H1 (cell line): ENCODE data around the gene ZNF799. TPM values are rescaled to one million over a fixed set of nuclear protein-coding genes. Genes with fewer than 3 reads are reported as not detected.

Source experiments
- CTCF ChIA-PET: fragments of 300-600 bp; sonication (Branson Sonifier 250); formaldehyde crosslinking; loops from one replicate; lab custom pipeline; 2021; ENCODE audit not compliant: partially characterized antibody; lab: Charles Lee
- POLR2A ChIA-PET: fragments of 300-600 bp; sonication (Branson Sonifier 250); formaldehyde crosslinking; loops from one replicate; lab custom pipeline; 2021; ENCODE audit warnings: inconsistent platforms; ENCODE audit not compliant: partially characterized antibody; lab: Charles Lee
- DNase-seq, 2 experiments: peaks; one replicate each; pipeline versions ENCODE4 v3.0.0 to v3.0.0-alpha.2; 2010 to 2022; ENCODE audit warnings: low spot score in 2 of 2, low read depth in 1 of 2, mixed read lengths in 1 of 2
- FAIRE-seq: peaks from 2 replicates; lab custom pipeline; 2011; peaks lifted over from hg19 to GRCh38; lab: Jason Lieb, UNC
- H2AFZ ChIP-seq: 2 replicates; pipeline ENCODE4 v1.8.1; 2012; ENCODE audit warnings: low read length, inconsistent platforms
- H2AK5ac ChIP-seq: 2 replicates; pipeline ENCODE4 v1.6.1; 2013; ENCODE audit warnings: low read depth, low read length
- H2BK120ac ChIP-seq: replicated peaks from 2 replicates; pipeline ENCODE3; 2013; ENCODE audit warnings: low read depth, low read length, inconsistent platforms
- H2BK12ac ChIP-seq: 2 replicates; pipeline ENCODE4 v1.6.1; 2013; ENCODE audit warnings: low read depth, low read length
- H2BK15ac ChIP-seq: 2 replicates; pipeline ENCODE4 v1.6.1; 2013; ENCODE audit warnings: low read length
- H2BK20ac ChIP-seq: 2 replicates; pipeline ENCODE4 v1.6.1; 2013; ENCODE audit warnings: low read length
- H2BK5ac ChIP-seq: 2 replicates; pipeline ENCODE4 v1.6.1; 2013; ENCODE audit warnings: low read depth, low read length
- H3K14ac ChIP-seq: 2 replicates; pipeline ENCODE4 v1.6.1; 2013; ENCODE audit warnings: inconsistent platforms; ENCODE audit not compliant: insufficient read length
- H3K18ac ChIP-seq: 2 replicates; pipeline ENCODE4 v1.6.1; 2013; ENCODE audit warnings: low read length; ENCODE audit errors: extremely low read depth
- H3K23ac ChIP-seq: 2 replicates; pipeline ENCODE4 v1.6.1; 2013; ENCODE audit warnings: inconsistent platforms; ENCODE audit not compliant: insufficient read length
- H3K23me2 ChIP-seq: 2 replicates; pipeline ENCODE4 v1.6.1; 2013; ENCODE audit warnings: low read depth, low read length
- H3K27ac ChIP-seq: 2 replicates; pipeline ENCODE4 v1.6.1; 2011; ENCODE audit warnings: low read depth, low read length, inconsistent platforms
- H3K27me3 ChIP-seq, 4 experiments: replicated peaks in 1 of 4; 1 replicate in 1 of 4; 2 replicates in 3 of 4; pipeline versions ENCODE4 v1.6.1 to v1.8.1; 2011 to 2013; ENCODE audit warnings: low read length in 3 of 4, mild to moderate bottlenecking in 3 of 4, inconsistent platforms in 2 of 4, mixed read lengths in 2 of 4, moderate library complexity in 1 of 4; ENCODE audit not compliant: control insufficient read depth in 3 of 4, insufficient read depth in 3 of 4; ENCODE audit errors: extremely low read depth in 1 of 4
- H3K36me3 ChIP-seq, 4 experiments: 2 replicates each; pipeline versions ENCODE4 v1.6.1 to v1.8.1; 2011 to 2013; ENCODE audit warnings: mild to moderate bottlenecking in 4 of 4, low read length in 3 of 4, moderate library complexity in 2 of 4, control low read depth in 1 of 4, inconsistent platforms in 1 of 4; ENCODE audit not compliant: insufficient read depth in 4 of 4, control insufficient read depth in 2 of 4
- H3K4ac ChIP-seq: replicated peaks from 2 replicates; pipeline ENCODE3; 2013; ENCODE audit warnings: low read length, low read depth, mixed read lengths, inconsistent platforms; ENCODE audit not compliant: insufficient read length
- H3K4me1 ChIP-seq, 4 experiments: replicated peaks in 1 of 4; 1 replicate in 1 of 4; 2 replicates in 3 of 4; pipeline versions ENCODE4 v1.6.1 to v1.8.1; 2011 to 2013; ENCODE audit warnings: low read length in 3 of 4, inconsistent platforms in 2 of 4, mixed read lengths in 1 of 4; ENCODE audit not compliant: insufficient read depth in 4 of 4, control insufficient read depth in 3 of 4
- H3K4me2 ChIP-seq, 2 experiments: 2 replicates each; pipeline versions ENCODE4 v1.6.1 to v1.8.1; 2011 to 2013; ENCODE audit warnings: low read depth in 2 of 2, low read length in 2 of 2, control low read depth in 1 of 2, inconsistent platforms in 1 of 2, mild to moderate bottlenecking in 1 of 2; ENCODE audit not compliant: insufficient read depth in 1 of 2
- H3K4me3 ChIP-seq, 4 experiments: fragments of 200-600, 300-600 bp in 1 of 4; sonication (generic), shearing (Covaris generic), sonication (Bioruptor Twin) in 1 of 4; 2 replicates each; pipeline versions ENCODE4 v1.5.1 to v1.8.1; 2011 to 2016; ENCODE audit warnings: low read length in 4 of 4, low read depth in 3 of 4, control low read depth in 2 of 4, inconsistent platforms in 2 of 4, mild to moderate bottlenecking in 2 of 4, mixed read lengths in 1 of 4, moderate library complexity in 1 of 4; ENCODE audit not compliant: insufficient read depth in 2 of 4; ENCODE audit errors: extremely low read depth in 1 of 4
- H3K56ac ChIP-seq: replicated peaks from 2 replicates; pipeline ENCODE3; 2013; ENCODE audit warnings: low read depth, mild to moderate bottlenecking, mixed read lengths, low read length, inconsistent platforms; ENCODE audit not compliant: insufficient read length
- H3K79me1 ChIP-seq: 2 replicates; pipeline ENCODE4 v1.6.1; 2013; ENCODE audit warnings: low read depth, low read length, control low read depth
- H3K79me2 ChIP-seq, 2 experiments: 2 replicates each; pipeline versions ENCODE4 v1.6.1 to v1.8.1; 2012 to 2013; ENCODE audit warnings: low read length in 2 of 2, mild to moderate bottlenecking in 2 of 2, inconsistent platforms in 1 of 2; ENCODE audit not compliant: insufficient read depth in 2 of 2, control insufficient read depth in 1 of 2
- H3K9ac ChIP-seq, 4 experiments: replicated peaks in 1 of 4; 1 replicate in 1 of 4; 2 replicates in 3 of 4; pipeline versions ENCODE4 v1.6.1 to v1.8.1; 2011 to 2013; ENCODE audit warnings: low read depth in 3 of 4, low read length in 3 of 4, control low read depth in 2 of 4, mild to moderate bottlenecking in 2 of 4, moderate library complexity in 2 of 4, inconsistent platforms in 1 of 4; ENCODE audit errors: extremely low read depth in 1 of 4
- H3K9me3 ChIP-seq, 2 experiments: 2 replicates each; pipeline versions ENCODE4 v1.6.1 to v1.8.1; 2012 to 2013; ENCODE audit warnings: mild to moderate bottlenecking in 2 of 2, moderate library complexity in 2 of 2, control low read depth in 1 of 2, inconsistent platforms in 1 of 2, low read depth in 1 of 2, low read length in 1 of 2, mixed read lengths in 1 of 2; ENCODE audit not compliant: insufficient read depth in 2 of 2
- H4K20me1 ChIP-seq, 2 experiments: replicated peaks in 1 of 2; 2 replicates each; pipeline versions ENCODE3 to v1.8.1; 2011 to 2013; ENCODE audit warnings: inconsistent platforms in 2 of 2, low read length in 2 of 2, mild to moderate bottlenecking in 1 of 2; ENCODE audit not compliant: insufficient read depth in 2 of 2, control insufficient read depth in 1 of 2
- H4K5ac ChIP-seq: 2 replicates; pipeline ENCODE4 v1.6.1; 2013; ENCODE audit warnings: low read length, low read depth, mixed read lengths, inconsistent platforms; ENCODE audit not compliant: insufficient read length
- H4K8ac ChIP-seq: 2 replicates; pipeline ENCODE4 v1.8.0; 2013; ENCODE audit warnings: mild to moderate bottlenecking, moderate library complexity, low read length, inconsistent platforms; ENCODE audit not compliant: insufficient read depth; ENCODE audit errors: extremely low read depth
- H4K91ac ChIP-seq: replicated peaks from 2 replicates; pipeline ENCODE3; 2013; ENCODE audit warnings: low read length, mixed read lengths, inconsistent platforms; ENCODE audit not compliant: insufficient read length
- POU5F1 ChIP-seq: IDR thresholded peaks from 2 replicates; pipeline ENCODE4 v1.6.1; 2011; ENCODE audit warnings: low read depth, mild to moderate bottlenecking, low read length, moderate library complexity
- TBP ChIP-seq: IDR thresholded peaks from 2 replicates; pipeline ENCODE4 v1.6.1; 2011; ENCODE audit warnings: low read depth, low read length, improper control_type of control experiment
- TEAD4 ChIP-seq: IDR thresholded peaks from 2 replicates; pipeline ENCODE4 v1.6.1; 2012; ENCODE audit warnings: low read depth, low read length, inconsistent platforms, mixed read lengths
- WGBS, 2 experiments: shearing (Covaris generic) in 1 of 2; methylation state at CpG; one replicate each; pipeline versions ENCODE4 v1.1.6 to v1.1.7; 2013 to 2015; ENCODE audit warnings: low lambda C conversion rate in 2 of 2, mixed read lengths in 2 of 2, inconsistent platforms in 1 of 2, low coverage in 1 of 2, missing lambda C conversion rate in 1 of 2; ENCODE audit not compliant: insufficient replicate concordance in 2 of 2, insufficient coverage in 1 of 2, insufficient read length in 1 of 2; ENCODE audit errors: extremely low coverage in 1 of 2, missing lambda C conversion rate in 1 of 2; 5-methylcytosine and 5-hydroxymethylcytosine counted together
- polyA plus RNA-seq, 7 experiments: library from polyadenylated mRNA; depleted of rRNA in 3 of 7; stranded (reverse) in 5 of 7; unstranded in 2 of 7; fragments of >200 nt in 5 of 7; fragments of 200-250 nt in 2 of 7; gene quantifications; 1 replicate in 5 of 7; 2 replicates in 1 of 7; 4 replicates in 1 of 7; pipeline versions ENCODE4 v1.2.1 to v1.2.3, GENCODE V29; 2011 to 2013; ENCODE audit warnings: missing spikeins in 2 of 7, mixed read lengths in 2 of 7
- total RNA-seq: library from RNA; stranded (reverse); fragmentation: NEBNext Ultra II Directional; extraction: Animal tissue kit (Norgen Biotek cat#: 25700); gene quantifications from 2 replicates; pipeline ENCODE4 v1.2.1, GENCODE V29; 2021

The ZNF799 gene
- total and polyA plus RNA-seq, 2 of the 8 experiments (the other 6 are each of a cell fraction or from before 2014, with no cell fraction given) = 1.00 to 4.2 TPM

GRCh38 chr19:12425888-12426274, 24.8 kb upstream of the ZNF799 start:
- ChIA-PET POLR2A (interaction anchor here (0.7 to 0.8 kb wide), 2 partner anchors 8 to 120 kb away, joined by 3 read pairs; no protein-coding TSS in a partner anchor), CTCF (interaction anchor here (0.6 to 0.7 kb wide), 2 partner anchors 198 to 1795 kb away, joined by 3 to 4 read pairs; no protein-coding TSS in a partner anchor)
- 85% methylated on average over 3 of the region's 4 CpGs; no CpG with 5 or more reads in 1 of the 2 experiments for WGBS, 2 experiments
- no peaks in the 10 kb centered on the region for H3K23me2 ChIP-seq
- H3K79me1 ChIP-seq = no peaks in the 10 kb centered on the region
- H4K20me1 ChIP-seq = no peaks in the 10 kb centered on the region
- peaks cover 7 to 9% of the 10 kb centered on the region in 2 experiments; a peak in 3 of 4 replicates for H3K9me3 ChIP-seq
- H4K8ac ChIP-seq = no peak overlapping the region
- H3K79me2 ChIP-seq = no peaks in the 10 kb centered on the region
- H3K9ac ChIP-seq = no peak overlapping the region
- peaks cover 0 to 29% (median 12%) of the 10 kb centered on the region in 4 experiments; a peak in 7 of 8 replicates for H3K36me3 ChIP-seq
- no peak for FAIRE-seq
- H3K4me2 ChIP-seq = no peak overlapping the region
- no peak overlapping the region for H3K4ac ChIP-seq
- H3K23ac ChIP-seq = no peak overlapping the region
- no peak for DNase-seq
- no peak overlapping the region for H2AK5ac ChIP-seq
- no peak overlapping the region for H3K4me3 ChIP-seq
- H2BK12ac ChIP-seq = no peak overlapping the region
- no peak overlapping the region for H3K18ac ChIP-seq
- no peak overlapping the region for H2AFZ ChIP-seq
- H2BK15ac ChIP-seq = no peak overlapping the region
- H2BK120ac ChIP-seq = no peak overlapping the region
- H2BK20ac ChIP-seq = no peak overlapping the region
- TF ChIP-seq TBP (no peak), TEAD4 (no peak), POU5F1 (no peak)
- no peak overlapping the region for H3K27ac ChIP-seq
- H3K56ac ChIP-seq = no peak overlapping the region
- H3K27me3 ChIP-seq = no peaks in the 10 kb centered on the region
- no peak overlapping the region for H4K91ac ChIP-seq
- no peak overlapping the region for H2BK5ac ChIP-seq
- H3K4me1 ChIP-seq = no peaks in the 10 kb centered on the region
- H4K5ac ChIP-seq = no peak overlapping the region
- H3K14ac ChIP-seq = no peak overlapping the region
